GM19240 (cell line): Measurements from ENCODE around the gene ASPHD1.

Experiments used
- DNase-seq: peaks from one replicate; pipeline ENCODE4 v3.0.0; 2011; ENCODE audit warnings: low spot score; ENCODE audit not compliant: insufficient read length

The ASPHD1 gene

DNA sequence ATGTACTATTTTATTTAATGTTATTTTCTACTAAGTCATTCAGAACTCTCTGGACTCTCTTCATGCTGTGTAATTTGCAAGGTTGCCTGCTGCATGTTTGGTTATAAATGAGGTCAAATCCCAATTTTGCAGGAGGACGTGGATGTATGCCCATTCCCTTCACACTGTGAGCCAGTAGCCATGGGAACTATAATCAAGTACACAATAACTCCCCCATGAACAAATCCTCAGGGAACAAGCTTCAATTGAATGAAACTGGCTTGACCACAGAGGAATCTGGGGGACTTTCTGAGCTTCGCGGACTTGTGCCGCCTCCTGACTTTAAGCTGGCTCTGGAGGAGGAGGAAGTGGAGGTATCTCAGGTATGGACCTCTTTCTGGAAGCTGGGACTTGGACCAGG is 40.4 kb downstream of the ASPHD1 start:
- no peak for DNase-seq

DNA sequence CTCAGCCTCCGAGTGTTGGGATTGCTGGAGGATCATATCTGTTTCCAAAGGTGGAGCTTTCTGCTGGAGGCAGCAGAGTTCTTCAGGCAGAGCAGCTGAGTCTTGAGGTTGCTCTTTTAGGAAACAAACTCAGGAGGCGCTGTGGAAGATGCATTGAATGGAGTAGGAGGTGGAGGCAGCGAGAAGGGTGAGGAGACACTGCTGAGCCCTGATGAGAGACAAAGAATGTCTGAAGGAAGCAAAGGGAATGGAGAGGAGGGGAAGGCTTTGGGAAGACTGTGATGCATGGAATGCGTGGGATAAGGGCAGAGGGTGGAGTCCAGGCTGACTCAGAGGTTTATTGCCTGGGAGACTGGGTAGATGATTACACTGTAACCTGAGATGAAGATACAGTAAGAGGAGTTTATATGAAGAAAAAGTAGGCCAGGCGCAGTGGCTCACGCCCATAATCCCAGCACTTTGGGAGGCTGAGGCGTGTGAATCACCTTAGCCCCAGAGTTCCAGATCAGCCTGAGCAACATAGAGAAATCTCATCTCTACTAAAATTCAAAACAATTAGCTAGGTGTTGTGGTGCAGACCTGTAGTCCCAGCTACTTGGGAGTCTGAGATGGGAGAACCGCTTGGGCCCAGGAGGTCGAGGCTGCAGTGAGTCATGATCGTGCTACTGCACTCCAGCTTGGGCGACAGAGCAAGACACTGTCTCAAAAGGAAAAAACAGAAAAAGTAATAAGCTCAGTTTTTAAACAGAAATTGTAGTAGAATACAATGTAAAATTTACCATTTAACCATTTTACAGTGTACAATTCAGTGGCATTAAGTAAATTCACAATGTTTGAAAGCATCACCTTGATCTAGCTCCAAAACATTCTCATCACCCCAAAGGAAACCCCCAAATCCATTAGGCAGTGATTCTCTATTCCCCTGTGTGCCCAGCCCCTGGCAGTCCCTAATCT is 43.8 kb downstream of the ASPHD1 start:
- no peak for DNase-seq

DNA sequence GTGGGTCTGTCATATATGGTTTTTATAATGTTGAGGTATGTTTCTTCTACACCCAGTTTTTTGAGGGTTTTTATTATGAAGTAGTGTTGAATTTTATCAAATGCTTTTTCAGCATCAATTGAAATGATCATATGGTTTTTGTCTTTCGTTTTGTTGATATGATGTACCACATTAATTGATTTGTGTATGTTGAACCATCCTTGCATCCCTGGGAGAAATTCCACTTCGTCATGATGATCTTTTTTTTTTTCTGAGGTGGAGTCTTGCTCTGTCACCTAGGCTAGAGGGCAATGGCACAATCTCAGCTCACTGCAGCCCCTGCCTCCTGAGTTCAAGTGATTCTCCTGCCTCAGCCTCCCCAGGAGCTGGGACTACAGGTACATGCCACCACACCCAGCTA is 47.6 kb downstream of the ASPHD1 start:
- no peak for DNase-seq

DNA sequence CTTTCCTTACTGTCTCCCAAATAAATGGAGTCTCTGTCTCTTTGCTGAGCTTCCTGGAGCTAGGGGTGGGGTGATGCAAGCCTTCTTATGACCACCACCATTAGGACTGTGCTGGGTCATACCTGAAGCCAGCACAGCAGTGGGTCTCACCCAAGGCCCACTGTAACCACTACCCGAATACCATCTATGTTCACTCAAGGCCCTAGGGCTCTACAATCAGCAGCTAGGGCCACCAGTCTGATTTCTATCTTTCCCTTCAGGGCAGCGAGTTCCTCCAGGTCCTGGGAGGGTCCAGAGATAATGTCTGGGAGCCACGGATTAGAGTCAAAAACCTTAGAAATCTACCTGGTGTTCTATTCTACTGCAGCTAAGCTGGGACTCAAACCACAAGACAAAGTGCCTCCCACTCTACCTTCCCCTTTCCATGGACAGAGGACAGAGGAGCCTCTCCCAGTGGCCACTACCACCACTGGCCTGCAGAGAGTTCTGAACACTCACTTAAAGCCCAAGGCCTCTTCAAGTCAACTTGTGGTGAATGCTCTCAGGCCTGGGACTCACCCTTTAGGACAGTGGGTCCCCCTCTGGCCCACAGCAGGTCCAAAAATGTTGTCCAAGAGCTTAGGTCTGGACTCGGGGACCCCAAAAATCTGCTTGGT is 50.6 kb downstream of the ASPHD1 start:
- DNase-seq: no peak

DNA sequence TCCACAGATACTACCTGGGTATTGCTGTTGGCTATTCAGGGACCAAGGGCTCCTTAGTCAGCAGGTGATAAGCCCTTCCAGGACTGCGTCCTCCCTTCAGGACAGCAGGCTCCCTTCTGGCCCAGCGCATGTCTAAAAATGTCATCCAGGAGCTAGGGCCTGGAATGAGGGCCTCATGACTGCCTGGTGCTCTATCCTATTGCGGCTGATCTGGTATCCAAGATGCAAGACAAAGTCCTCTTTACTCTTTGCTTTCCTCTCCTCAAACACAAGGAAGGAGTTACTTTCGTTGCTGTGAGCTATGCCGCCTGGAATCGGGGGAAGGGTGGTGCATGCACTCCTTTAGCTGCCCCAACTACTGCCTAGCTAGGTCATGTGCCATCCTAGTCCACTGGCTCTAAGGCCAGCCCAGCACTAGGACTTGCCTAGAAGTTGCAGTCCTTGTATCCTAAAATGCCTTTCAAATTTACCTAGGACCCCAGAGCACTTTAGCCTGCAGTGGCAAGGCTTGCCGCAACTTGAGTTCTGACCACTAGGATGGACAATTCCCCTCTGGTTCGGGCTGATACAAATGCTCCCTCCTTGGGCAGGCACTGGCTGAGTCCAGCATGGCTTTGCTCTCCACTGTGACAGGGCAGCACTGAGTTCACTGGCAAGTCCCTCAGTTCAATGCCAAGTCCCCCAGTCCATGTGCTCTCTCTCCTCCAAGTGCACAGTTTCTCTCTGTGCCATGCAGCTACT is 51.5 kb downstream of the ASPHD1 start:
- DNase-seq: no peak
